ENCODE data around the gene RANBP9. TPM values are rescaled to one million over a fixed set of nuclear protein-coding genes. Genes with fewer than 3 reads are reported as not detected.
A peak's percentile ranks its signal among the peaks of the same experiment; 100 is the strongest.

RANBP9 gene
- total and polyA plus RNA-seq, 11 donors, result 9.3 to 43.7 (median 32.3) TPM

GRCh38 chr6:13681305-13682061 lies 30.2 kb downstream of the RANBP9 start:
- DNase-seq, result no peak
- no peak for ATAC-seq
- Histone ChIP-seq H3K9me3 (peaks cover 0 to 33% (median 8%) of the 10 kb centered on the region in 12 donors), H3K4me3 (no peak overlapping the region), H3K27me3 (no peaks in the 10 kb centered on the region), H3K36me3 (no peaks in the 10 kb centered on the region), H3K4me1 (peaks cover 0 to 44% (median 18%) of the 10 kb centered on the region in 12 donors), H3K27ac (peak overlapping the region in 1 of 12 donors; percentile 57)
- intact Hi-C loops (cut with DNase I), result no loop called here
- 82 to 84% (median 84%) methylated on average over 7 of the region's 7 CpGs for WGBS, 4 donors
- TF ChIP-seq CTCF (IDR thresholded peaks at IDR 0.05) (no peak), POLR2A (IDR thresholded peaks at IDR 0.05) (no peak)

- TF ChIP-seq POLR2A (IDR thresholded peaks at IDR 0.05), result no peak
- no peak for TF ChIP-seq CTCF (IDR thresholded peaks at IDR 0.05)
- intact Hi-C loops (cut with DNase I), result no loop called here
- H3K36me3 ChIP-seq, result no peaks in the 10 kb centered on the region
- H3K4me1 ChIP-seq, result peaks cover 0 to 44% (median 18%) of the 10 kb centered on the region in 12 donors
- peaks cover 0 to 36% (median 8%) of the 10 kb centered on the region in 12 donors for H3K9me3 ChIP-seq
- no peaks in the 10 kb centered on the region for H3K27me3 ChIP-seq
- DNase-seq, result no peak
- peak overlapping the region in 1 of 12 donors; percentile 57 for H3K27ac ChIP-seq
- H3K4me3 ChIP-seq, result no peak overlapping the region
- WGBS, 4 donors, result 96 to 97% (median 96%) methylated on average over 6 of the region's 6 CpGs
- ATAC-seq, result no peak
These were observed 31.1 kb downstream of the RANBP9 start for GRCh38 chr6:13680448-13680968.

DNA sequence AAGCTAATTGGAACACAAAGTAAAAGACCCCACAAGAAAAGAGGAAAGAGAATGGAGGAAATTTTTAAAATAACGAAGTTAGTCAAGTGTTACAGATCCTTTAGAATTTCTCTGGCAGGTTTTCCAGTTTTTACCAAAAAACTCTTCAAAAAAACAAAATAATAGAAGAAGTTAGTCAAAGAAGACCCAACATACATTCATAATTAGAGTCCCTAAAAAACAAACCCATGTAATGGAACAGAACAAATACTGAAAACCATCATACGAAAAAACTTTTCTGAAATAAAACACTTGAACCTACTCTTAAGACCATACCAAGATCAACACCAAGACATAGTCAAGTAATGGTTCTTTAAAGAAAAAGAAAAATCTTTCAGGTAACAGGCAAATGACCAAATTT lies 31.6 kb downstream of the RANBP9 start:
- TF ChIP-seq CTCF (IDR thresholded peaks at IDR 0.05), result no peak
- TF ChIP-seq POLR2A (IDR thresholded peaks at IDR 0.05), result no peak
- peaks cover 0 to 36% (median 8%) of the 10 kb centered on the region in 12 donors for H3K9me3 ChIP-seq
- H3K27ac ChIP-seq, result no peak overlapping the region
- ATAC-seq (no peak), DNase-seq (no peak)
- intact Hi-C loops (cut with DNase I), result no loop called here
- no peak overlapping the region for H3K4me3 ChIP-seq
- no peaks in the 10 kb centered on the region for H3K27me3 ChIP-seq
- H3K4me1 ChIP-seq, result peaks cover 0 to 43% (median 18%) of the 10 kb centered on the region in 12 donors
- H3K36me3 ChIP-seq, result no peaks in the 10 kb centered on the region
- WGBS, 4 donors, result 97 to 98% (median 98%) methylated on average over 2 of the region's 2 CpGs

DNA sequence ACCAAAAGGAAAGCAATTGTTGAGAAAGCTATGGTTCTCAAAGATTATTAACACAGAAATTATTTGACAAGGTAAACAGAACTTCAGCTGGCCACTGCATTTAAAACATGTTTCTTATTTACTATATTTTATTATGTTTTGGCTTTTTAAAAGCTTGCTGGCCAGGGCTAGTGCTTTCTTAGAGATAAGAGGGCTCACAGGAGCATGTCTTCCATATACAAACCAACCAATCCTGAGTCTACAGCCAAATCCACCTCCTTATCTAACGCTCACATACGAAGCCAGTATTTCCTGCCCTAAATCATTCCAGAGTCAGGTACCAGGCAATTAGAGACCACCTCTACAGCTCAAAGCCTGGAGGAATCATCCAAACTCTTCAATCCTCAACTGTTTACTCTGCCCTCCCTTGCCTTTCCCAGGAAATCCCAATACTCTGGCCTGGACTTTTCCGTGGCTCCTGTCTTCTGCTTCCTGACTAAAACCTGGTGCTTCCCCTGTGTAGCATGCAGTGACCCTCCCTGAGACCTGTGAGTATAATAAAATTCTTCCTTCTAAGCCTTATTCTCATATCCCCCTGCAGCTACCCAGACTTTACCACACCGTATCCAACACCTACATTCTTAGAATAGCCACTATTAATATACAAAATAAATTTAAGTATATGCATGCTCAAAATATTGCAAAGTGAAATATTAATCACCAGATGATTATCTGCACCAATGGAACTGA lies 33.2 kb downstream of the RANBP9 start:
- TF ChIP-seq CTCF (IDR thresholded peaks at IDR 0.05) (no peak), POLR2A (IDR thresholded peaks at IDR 0.05) (no peak)
- DNase-seq (no peak), ATAC-seq (peak in 2 of 4 donors; percentile 36 to 41)
- Histone ChIP-seq H3K4me3 (no peak overlapping the region), H3K9me3 (peaks cover 0 to 36% (median 8%) of the 10 kb centered on the region in 12 donors), H3K27ac (peak overlapping the region in 4 of 12 donors; percentile 1 to 22 (median 18)), H3K36me3 (no peaks in the 10 kb centered on the region), H3K4me1 (peaks cover 0 to 55% (median 19%) of the 10 kb centered on the region in 12 donors), H3K27me3 (no peaks in the 10 kb centered on the region)
- intact Hi-C loops (cut with DNase I), result no loop called here
- 30 to 47% (median 36%) methylated on average over 4 of the region's 4 CpGs for WGBS, 4 donors
